Measurements from ENCODE around the gene MARCHF3. TPM values are rescaled to one million over a fixed set of nuclear protein-coding genes. Genes with fewer than 3 reads are reported as not detected.

The MARCHF3 gene
- total and polyA plus RNA-seq, 2 of the 13 experiments (the other 11 are each of a cell fraction or from before 2014, with no cell fraction given), result 4.8 to 11.9 TPM

DNA sequence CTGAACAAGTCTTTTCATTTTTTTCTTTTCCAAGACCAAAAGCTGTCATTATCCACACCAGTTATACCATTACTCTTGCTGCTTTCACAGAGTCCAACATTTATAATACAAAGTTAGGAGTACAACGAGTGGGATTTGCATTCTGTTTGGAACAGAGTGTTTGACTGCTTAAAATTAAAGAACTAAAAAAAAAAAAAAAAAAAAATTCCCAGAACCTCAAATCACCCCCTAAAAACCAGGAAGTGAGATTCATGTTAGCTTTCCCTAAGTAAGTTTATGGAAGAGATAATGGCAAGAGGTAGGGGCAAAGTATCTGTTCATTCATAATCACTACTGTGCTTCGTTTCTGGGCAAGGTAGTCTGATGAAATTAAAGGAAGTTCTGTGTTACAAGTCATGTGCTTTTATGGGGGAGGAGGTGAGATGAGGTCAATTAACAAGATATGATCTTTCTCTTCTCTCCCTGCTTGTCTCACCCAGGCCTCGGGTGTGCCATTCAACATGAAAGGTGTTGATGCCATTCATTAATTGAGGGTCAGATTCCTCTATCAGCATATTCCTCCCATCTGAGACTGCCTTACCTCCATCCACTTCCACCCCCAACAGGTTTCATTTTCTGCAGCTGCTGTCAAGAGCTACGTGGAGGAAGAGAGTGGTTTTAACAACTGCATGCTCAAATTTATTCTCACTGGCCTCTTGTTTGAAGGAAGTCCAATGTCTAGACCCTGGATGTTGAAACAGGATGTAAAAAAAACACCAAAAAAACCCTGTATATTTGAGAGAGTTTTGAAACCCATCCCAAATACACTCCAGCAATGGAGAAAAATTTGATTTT is 58.1 kb downstream of the MARCHF3 start:
- ChIA-PET POLR2A (no interaction called here), CTCF (ENCODE audit: low intra/inter-chr PET ratio, low total read pairs) (no interaction called here)
- H4K20me1 ChIP-seq (ENCODE audit: insufficient read depth, low read length), result no peaks in the 10 kb centered on the region
- H3K9ac ChIP-seq (ENCODE audit: insufficient read depth, low read depth, low read length), result no peak overlapping the region
- DNase-seq (ENCODE audit: low spot score), result peak; percentile 39
- peaks cover 22% of the 10 kb centered on the region for H3K4me1 ChIP-seq (ENCODE audit: insufficient read depth, low read length)
- H3K27me3 ChIP-seq (ENCODE audit: control insufficient read depth in 1 of 2, insufficient read depth in 2 of 2, low read length in 2 of 2), result no peaks in the 10 kb centered on the region
- no peak overlapping the region for H2AFZ ChIP-seq (ENCODE audit: low read length)
- no peaks in the 10 kb centered on the region for H3K36me3 ChIP-seq (replicated peaks in 1 of 2; ENCODE audit: control insufficient read depth in 1 of 2, insufficient read depth in 2 of 2, low read length in 2 of 2)
- no peaks in the 10 kb centered on the region for H3K9me3 ChIP-seq (ENCODE audit: low read length)
- no TSS peak for BruUV-seq (replicated peaks)
- no peaks in the 10 kb centered on the region for H3K79me2 ChIP-seq (ENCODE audit: insufficient read depth, low read length)
- H3K4me2 ChIP-seq (ENCODE audit: low read depth, low read length), result peak overlapping the region; percentile 52
- intact Hi-C loops (cut with micrococcal nuclease; ENCODE audit: unreplicated experiment), result loop anchor here (5.0 kb wide), 1 partner anchor 55 kb away; no protein-coding TSS in a partner anchor
- ATAC-seq, result peak; percentile 81
- H3K27ac ChIP-seq (ENCODE audit: extremely low read length, insufficient read depth, low read length), result peak overlapping the region; percentile 31
- in situ Hi-C loops (cut with HindIII; ENCODE audit: extremely low pct_ligation_motif_present, low pct_unique_long_range_greater_than_20kb), result no loop called here
- H3K4me3 ChIP-seq (replicated peaks in 1 of 3; ENCODE audit: insufficient read depth in 1 of 3, low read depth in 2 of 3, low read length in 3 of 3), result no peak overlapping the region
- FAIRE-seq, result no peak
- 41% methylated on average over 4 of the region's 4 CpGs for WGBS (ENCODE audit: low lambda C conversion rate)
- TF ChIP-seq, protein P1, sequence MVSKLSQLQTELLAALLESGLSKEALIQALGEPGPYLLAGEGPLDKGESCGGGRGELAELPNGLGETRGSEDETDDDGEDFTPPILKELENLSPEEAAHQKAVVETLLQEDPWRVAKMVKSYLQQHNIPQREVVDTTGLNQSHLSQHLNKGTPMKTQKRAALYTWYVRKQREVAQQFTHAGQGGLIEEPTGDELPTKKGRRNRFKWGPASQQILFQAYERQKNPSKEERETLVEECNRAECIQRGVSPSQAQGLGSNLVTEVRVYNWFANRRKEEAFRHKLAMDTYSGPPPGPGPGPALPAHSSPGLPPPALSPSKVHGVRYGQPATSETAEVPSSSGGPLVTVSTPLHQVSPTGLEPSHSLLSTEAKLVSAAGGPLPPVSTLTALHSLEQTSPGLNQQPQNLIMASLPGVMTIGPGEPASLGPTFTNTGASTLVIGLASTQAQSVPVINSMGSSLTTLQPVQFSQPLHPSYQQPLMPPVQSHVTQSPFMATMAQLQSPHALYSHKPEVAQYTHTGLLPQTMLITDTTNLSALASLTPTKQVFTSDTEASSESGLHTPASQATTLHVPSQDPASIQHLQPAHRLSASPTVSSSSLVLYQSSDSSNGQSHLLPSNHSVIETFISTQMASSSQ (IDR thresholded peaks at IDR 0.05; ENCODE audit: low read depth), result no peak
- TF ChIP-seq, protein P1 (CRISPR knock-in tag; IDR thresholded peaks at IDR 0.05; ENCODE audit: borderline replicate concordance), result no peak
- TF ChIP-seq ELF4 (CRISPR knock-in tag; IDR thresholded peaks at IDR 0.05; ENCODE audit: borderline replicate concordance) (no peak), NFATC3 (CRISPR knock-in tag; IDR thresholded peaks at IDR 0.05) (no peak), ETV5 (CRISPR knock-in tag; IDR thresholded peaks at IDR 0.05; ENCODE audit: borderline replicate concordance) (peak; percentile 29; the same call in 1 of the 2 replicates), ZNF570 (CRISPR knock-in tag; IDR thresholded peaks at IDR 0.05; ENCODE audit: borderline replicate concordance) (no peak), NR2F6 (IDR thresholded peaks at IDR 0.05) (no peak), NR2F6 (CRISPR knock-in tag; IDR thresholded peaks at IDR 0.05) (no peak), KLF9 (CRISPR knock-in tag; IDR thresholded peaks at IDR 0.05; ENCODE audit: low read depth) (no peak), ZNF317 (CRISPR knock-in tag; IDR thresholded peaks at IDR 0.05) (peak; percentile 64; the same call in 1 of the 2 replicates), TARDBP (CRISPR knock-in tag; IDR thresholded peaks at IDR 0.05) (no peak), ZBTB21 (CRISPR knock-in tag; IDR thresholded peaks at IDR 0.05) (no peak), CENPX (CRISPR knock-in tag; IDR thresholded peaks at IDR 0.05) (no peak), FIP1L1 (IDR thresholded peaks at IDR 0.05; ENCODE audit: borderline replicate concordance, insufficient read depth, low read depth, low read length) (no peak), ZNF512 (CRISPR knock-in tag; IDR thresholded peaks at IDR 0.05) (no peak)
- TF ChIP-seq, protein P2, sequence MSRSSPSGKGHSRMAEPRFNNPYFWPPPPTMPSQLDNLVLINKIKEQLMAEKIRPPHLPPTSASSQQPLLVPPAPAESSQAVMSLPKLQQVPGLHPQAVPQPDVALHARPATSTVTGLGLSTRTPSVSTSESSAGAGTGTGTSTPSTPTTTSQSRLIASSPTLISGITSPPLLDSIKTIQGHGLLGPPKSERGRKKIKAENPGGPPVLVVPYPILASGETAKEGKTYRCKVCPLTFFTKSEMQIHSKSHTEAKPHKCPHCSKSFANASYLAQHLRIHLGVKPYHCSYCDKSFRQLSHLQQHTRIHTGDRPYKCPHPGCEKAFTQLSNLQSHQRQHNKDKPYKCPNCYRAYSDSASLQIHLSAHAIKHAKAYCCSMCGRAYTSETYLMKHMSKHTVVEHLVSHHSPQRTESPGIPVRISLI (CRISPR knock-in tag; IDR thresholded peaks at IDR 0.05; ENCODE audit: borderline replicate concordance), result peak; percentile 57; the same call in 1 of the 2 replicates
